Esophagus muscularis mucosa (tissue), 4 donors: ENCODE data around the gene MEMO1.
"Not testable (repeated sequence)": the region's sequence is repeated elsewhere in the genome, so short reads cannot be mapped to it uniquely, and the experiment has no call there.

ENCODE experiments used
- CTCF ChIP-seq, 3 experiments: fragments of 200-600 bp in 2 of 3; fragments of 450-650 bp in 1 of 3; sonication (generic) in 2 of 3; IDR thresholded peaks; one replicate each; pipeline ENCODE4 v1.5.1; 2017 to 2019; ENCODE audit warnings: antibody characterized with exemption in 3 of 3, mild to moderate bottlenecking in 2 of 3, moderate library complexity in 1 of 3
- EP300 ChIP-seq: sonication (generic); formaldehyde crosslinking; IDR thresholded peaks from one replicate; pipeline ENCODE4 v1.6.1; 2017; ENCODE audit warnings: antibody characterized with exemption
- POLR2A ChIP-seq: fragments of 450-650 bp; IDR thresholded peaks from one replicate; pipeline ENCODE4 v1.6.1; 2017; ENCODE audit warnings: antibody characterized with exemption, moderate library complexity, mild to moderate bottlenecking, low read depth
- POLR2AphosphoS5 ChIP-seq, 2 donors: sonication (generic); formaldehyde crosslinking; IDR thresholded peaks; one replicate each; pipeline ENCODE4 v1.6.1; 2017; ENCODE audit warnings: antibody characterized with exemption in 2 of 2

GRCh38 chr2:31953095-31953494 is 57.7 kb downstream of the MEMO1 start:
- TF ChIP-seq CTCF (IDR thresholded peaks at IDR 0.05); POLR2AphosphoS5 (IDR thresholded peaks at IDR 0.05); EP300; POLR2A: not testable (repeated sequence)
